Endothelial cell of umbilical vein (primary cell): Measurements from ENCODE around the gene ABCA1. TPM values are rescaled to one million over a fixed set of nuclear protein-coding genes. Genes with fewer than 3 reads are reported as not detected.

Experiments used
- BruUV-seq: library from RNA; stranded (reverse); fragments of 400-500 nt; replicated peaks from 2 replicates; lab custom pipeline; 2021; lab: Mats Ljungman, UMichigan
- CTCF ChIA-PET: fragments of 300-600, 350-600 bp; sonication (Branson Sonifier 250); formaldehyde crosslinking; loops from one replicate; lab custom pipeline; 2021; ENCODE audit warnings: antibody characterized with exemption, inconsistent platforms; lab: Charles Lee
- POLR2A ChIA-PET: fragments of 300-600, 350-600 bp; sonication (Branson Sonifier 250); formaldehyde crosslinking; loops from one replicate; lab custom pipeline; 2021; ENCODE audit warnings: antibody characterized with exemption, inconsistent platforms; lab: Charles Lee
- DNase-seq: peaks from one replicate; pipeline ENCODE4 v3.0.0-alpha.2; 2011; ENCODE audit warnings: low read depth, low spot score
- FAIRE-seq: peaks from 2 replicates; lab custom pipeline; 2011; peaks lifted over from hg19 to GRCh38; lab: Jason Lieb, UNC
- H2AFZ ChIP-seq: 2 replicates; pipeline ENCODE4 v1.6.0; 2012; ENCODE audit warnings: low read depth, low read length, control low read depth, inconsistent platforms
- H3K27ac ChIP-seq: 2 replicates; pipeline ENCODE4 v1.5.1; 2011; ENCODE audit warnings: low read depth, mild to moderate bottlenecking, control low read depth, low read length, moderate library complexity; ENCODE audit not compliant: insufficient read depth
- H3K27me3 ChIP-seq, 2 experiments: 2 replicates each; pipeline versions ENCODE4 v1.6.0 to v1.6.1; 2011; ENCODE audit warnings: low read length in 2 of 2, mixed read lengths in 1 of 2; ENCODE audit not compliant: control insufficient read depth in 2 of 2, insufficient read depth in 2 of 2
- H3K36me3 ChIP-seq, 2 experiments: 2 replicates in 1 of 2; 3 replicates in 1 of 2; pipeline ENCODE4 v1.5.1; 2011; ENCODE audit warnings: low read length in 2 of 2, mild to moderate bottlenecking in 1 of 2, moderate library complexity in 1 of 2; ENCODE audit not compliant: control insufficient read depth in 2 of 2, insufficient read depth in 2 of 2; ENCODE audit errors: extremely low read depth in 1 of 2
- H3K4me1 ChIP-seq: 3 replicates; pipeline ENCODE4 v1.5.1; 2011; ENCODE audit warnings: mild to moderate bottlenecking, low read length; ENCODE audit not compliant: control insufficient read depth, insufficient read depth; ENCODE audit errors: extremely low read depth
- H3K4me2 ChIP-seq: 2 replicates; pipeline ENCODE4 v1.6.1; 2011; ENCODE audit warnings: low read length, control low read depth, mixed read lengths; ENCODE audit not compliant: insufficient read depth
- H3K4me3 ChIP-seq, 3 experiments: fragments of 200-600 bp in 1 of 3; sonication (generic), shearing (Covaris generic) in 1 of 3; replicated peaks in 1 of 3; 2 replicates each; pipeline ENCODE4 v1.5.1; 2011 to 2016; ENCODE audit warnings: control low read depth in 3 of 3, low read length in 3 of 3, mild to moderate bottlenecking in 2 of 3, inconsistent platforms in 1 of 3, low read depth in 1 of 3, moderate library complexity in 1 of 3; ENCODE audit not compliant: insufficient read depth in 1 of 3
- H3K79me2 ChIP-seq: 2 replicates; pipeline ENCODE4 v1.6.0; 2012; ENCODE audit warnings: low read length, inconsistent platforms; ENCODE audit not compliant: control insufficient read depth, insufficient read depth
- H3K9ac ChIP-seq: replicated peaks from 2 replicates; pipeline ENCODE3; 2011; ENCODE audit warnings: low read length, control low read depth; ENCODE audit not compliant: insufficient read depth; ENCODE audit errors: extremely low read depth
- H3K9me1 ChIP-seq: replicated peaks from 3 replicates; pipeline ENCODE4 v1.6.0; 2011; ENCODE audit warnings: mild to moderate bottlenecking, low read length; ENCODE audit not compliant: control insufficient read depth, insufficient read depth; ENCODE audit errors: extremely low read depth
- H3K9me3 ChIP-seq: replicated peaks from 2 replicates; pipeline ENCODE4 v1.5.1; 2012; ENCODE audit warnings: low read length, inconsistent platforms; ENCODE audit not compliant: control insufficient read depth, insufficient read depth
- H4K20me1 ChIP-seq: replicated peaks from 2 replicates; pipeline ENCODE3; 2011; ENCODE audit warnings: mild to moderate bottlenecking, low read length; ENCODE audit not compliant: control insufficient read depth, insufficient read depth; ENCODE audit errors: extremely low read depth
- EZH2 ChIP-seq: IDR thresholded peaks from 2 replicates; pipeline ENCODE4 v1.6.1; 2012; ENCODE audit warnings: borderline replicate concordance, low read depth, mild to moderate bottlenecking, moderate library complexity, low read length, inconsistent platforms; ENCODE audit not compliant: severe bottlenecking
- FOS ChIP-seq: IDR thresholded peaks from 2 replicates; pipeline ENCODE4 v1.6.1; 2011; ENCODE audit warnings: mild to moderate bottlenecking, low read length, moderate library complexity, borderline replicate concordance; ENCODE audit not compliant: insufficient read depth
- GATA2 ChIP-seq: IDR thresholded peaks from 2 replicates; pipeline ENCODE4 v1.7.0; 2011; ENCODE audit warnings: low read depth, mild to moderate bottlenecking, moderate library complexity, mixed read lengths, low read length; ENCODE audit not compliant: insufficient read length, insufficient read depth
- JUN ChIP-seq: IDR thresholded peaks from 2 replicates; pipeline ENCODE4 v1.6.1; 2011; ENCODE audit warnings: borderline replicate concordance, low read depth; ENCODE audit not compliant: insufficient read length, insufficient read depth
- MAX ChIP-seq: IDR thresholded peaks from 2 replicates; pipeline ENCODE4 v1.6.1; 2011; ENCODE audit not compliant: insufficient read depth, insufficient read length
- MYC ChIP-seq: IDR thresholded peaks from one replicate; pipeline ENCODE4 v1.6.1; 2011; ENCODE audit warnings: mild to moderate bottlenecking, low read depth, low read length
- POLR2A ChIP-seq: IDR thresholded peaks from 2 replicates; pipeline ENCODE4 v1.6.1; 2012; ENCODE audit warnings: low read depth, mild to moderate bottlenecking, control low read depth, low read length
- POLR2AphosphoS5 ChIP-seq: IDR thresholded peaks from 2 replicates; pipeline ENCODE4 v1.6.1; 2012; ENCODE audit warnings: low read depth, mild to moderate bottlenecking, control low read depth, low read length, moderate library complexity; ENCODE audit not compliant: insufficient read depth
- dilution Hi-C: fragments of 300-500 bp; cut with MboI; formaldehyde crosslinking; loops from one replicate; pipeline ENCODE4 v1.15.0; 2019; ENCODE audit warnings: low sequenced_read_pairs; ENCODE audit not compliant: extremely low pct_ligation_motif_present
- intact Hi-C: fragments of 100-400 bp; cut with micrococcal nuclease; formaldehyde crosslinking; loops from one replicate; pipeline ENCODE4 v1.10.0; 2022
- polyA plus RNA-seq, 4 experiments: library from polyadenylated mRNA; depleted of rRNA in 3 of 4; stranded (reverse) in 3 of 4; unstranded in 1 of 4; fragments of >200 nt; gene quantifications; 2 replicates each; pipeline versions ENCODE4 v1.2.1 to v1.2.3, GENCODE V29; 2011 to 2012; ENCODE audit warnings: missing spikeins in 1 of 4
- total RNA-seq: library from RNA; stranded (reverse); gene quantifications from 2 replicates; pipeline ENCODE4 v1.2.3, GENCODE V29; 2021
- TF ChIP-seq, protein P1 (sequence below), 2 donors: IDR thresholded peaks; 1 replicate in 1 of 2; 2 replicates in 1 of 2; pipeline ENCODE4 v1.5.1; 2011; ENCODE audit warnings: low read length in 2 of 2, mild to moderate bottlenecking in 2 of 2, moderate library complexity in 2 of 2, control low read depth in 1 of 2, inconsistent platforms in 1 of 2, low read depth in 1 of 2; ENCODE audit not compliant: insufficient read depth in 1 of 2; ENCODE audit errors: extremely low read depth in 1 of 2

Gene ABCA1
- total and polyA plus RNA-seq, 2 donors (not counting 3 experiments of a cell fraction or from before 2014, with no cell fraction given): 2.4 to 9.8 TPM

- CTCF ChIA-PET: interaction anchor here (2.7 kb wide), 1 partner anchor 9 kb away, joined by 13 read pairs; no protein-coding TSS in a partner anchor
- H3K4me3 ChIP-seq: no peak overlapping the region
- no peak overlapping the region for H2AFZ ChIP-seq
- FAIRE-seq (no peak), DNase-seq (no peak)
- no peaks in the 10 kb centered on the region for H3K27me3 ChIP-seq
- H3K27ac ChIP-seq: no peak overlapping the region
- dilution Hi-C loops: no loop called here
- H3K9ac ChIP-seq: no peak overlapping the region
- H3K9me3 ChIP-seq: no peaks in the 10 kb centered on the region
- no peaks in the 10 kb centered on the region for H3K9me1 ChIP-seq
- no TSS peak for BruUV-seq
- intact Hi-C loops: no loop called here
- POLR2A ChIA-PET: no interaction called here
- H3K79me2 ChIP-seq: no peaks in the 10 kb centered on the region
- H3K4me2 ChIP-seq: no peak overlapping the region
- H4K20me1 ChIP-seq: no peaks in the 10 kb centered on the region
- H3K4me1 ChIP-seq: peaks cover 17% of the 10 kb centered on the region
- H3K36me3 ChIP-seq: no peaks in the 10 kb centered on the region
- TF ChIP-seq, protein P1, sequence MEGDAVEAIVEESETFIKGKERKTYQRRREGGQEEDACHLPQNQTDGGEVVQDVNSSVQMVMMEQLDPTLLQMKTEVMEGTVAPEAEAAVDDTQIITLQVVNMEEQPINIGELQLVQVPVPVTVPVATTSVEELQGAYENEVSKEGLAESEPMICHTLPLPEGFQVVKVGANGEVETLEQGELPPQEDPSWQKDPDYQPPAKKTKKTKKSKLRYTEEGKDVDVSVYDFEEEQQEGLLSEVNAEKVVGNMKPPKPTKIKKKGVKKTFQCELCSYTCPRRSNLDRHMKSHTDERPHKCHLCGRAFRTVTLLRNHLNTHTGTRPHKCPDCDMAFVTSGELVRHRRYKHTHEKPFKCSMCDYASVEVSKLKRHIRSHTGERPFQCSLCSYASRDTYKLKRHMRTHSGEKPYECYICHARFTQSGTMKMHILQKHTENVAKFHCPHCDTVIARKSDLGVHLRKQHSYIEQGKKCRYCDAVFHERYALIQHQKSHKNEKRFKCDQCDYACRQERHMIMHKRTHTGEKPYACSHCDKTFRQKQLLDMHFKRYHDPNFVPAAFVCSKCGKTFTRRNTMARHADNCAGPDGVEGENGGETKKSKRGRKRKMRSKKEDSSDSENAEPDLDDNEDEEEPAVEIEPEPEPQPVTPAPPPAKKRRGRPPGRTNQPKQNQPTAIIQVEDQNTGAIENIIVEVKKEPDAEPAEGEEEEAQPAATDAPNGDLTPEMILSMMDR (IDR thresholded peaks at IDR 0.05; ENCODE audit: extremely low read depth in 1 of 2, insufficient read depth in 1 of 2, low read depth in 1 of 2, low read length in 2 of 2): no peak
- TF ChIP-seq MYC (no peak), POLR2AphosphoS5 (no peak), JUN (no peak), FOS (no peak), POLR2A (no peak)
These were observed 73.3 kb downstream of the ABCA1 start for GRCh38 chr9:104854613-104855012.

- no peak overlapping the region for H3K9ac ChIP-seq
- POLR2A ChIA-PET: no interaction called here
- no peaks in the 10 kb centered on the region for H3K36me3 ChIP-seq
- H3K4me1 ChIP-seq: peaks cover 17% of the 10 kb centered on the region
- no peak for FAIRE-seq
- no peak overlapping the region for H3K27ac ChIP-seq
- no peak overlapping the region for H2AFZ ChIP-seq
- dilution Hi-C loops: no loop called here
- DNase-seq: no peak
- no peak overlapping the region for H3K4me3 ChIP-seq
- BruUV-seq: no TSS peak
- no peaks in the 10 kb centered on the region for H3K79me2 ChIP-seq
- no peaks in the 10 kb centered on the region for H3K27me3 ChIP-seq
- H4K20me1 ChIP-seq: no peaks in the 10 kb centered on the region
- no peaks in the 10 kb centered on the region for H3K9me1 ChIP-seq
- intact Hi-C loops: no loop called here
- CTCF ChIA-PET: interaction anchor here (2.7 kb wide), 1 partner anchor 10 kb away, joined by 13 read pairs; no protein-coding TSS in a partner anchor
- H3K4me2 ChIP-seq: no peak overlapping the region
- H3K9me3 ChIP-seq: no peaks in the 10 kb centered on the region
- TF ChIP-seq MYC: no peak
- no peak for TF ChIP-seq EZH2
- TF ChIP-seq POLR2AphosphoS5: no peak
- TF ChIP-seq, protein P1 (IDR thresholded peaks at IDR 0.05; ENCODE audit: extremely low read depth in 1 of 2, insufficient read depth in 1 of 2, low read depth in 1 of 2, low read length in 2 of 2): no peak
- TF ChIP-seq JUN: no peak
- no peak for TF ChIP-seq GATA2
- no peak for TF ChIP-seq FOS
- no peak for TF ChIP-seq POLR2A
- no peak for TF ChIP-seq MAX
These were observed 74.3 kb downstream of the ABCA1 start for GRCh38 chr9:104853683-104854082.
